Gastroesophageal sphincter (tissue), 3 donors: ENCODE data around the gene CDC42EP5.

Experiments used
- CTCF ChIP-seq, 4 experiments: fragments of 200-600 bp in 2 of 4; fragments of 450-650 bp in 2 of 4; sonication (generic) in 1 of 4; IDR thresholded peaks; one replicate each; pipeline ENCODE4 v1.5.1; 2017 to 2019; ENCODE audit warnings: antibody characterized with exemption in 4 of 4, mild to moderate bottlenecking in 2 of 4, moderate library complexity in 2 of 4
- POLR2AphosphoS5 ChIP-seq: sonication (generic); formaldehyde crosslinking; IDR thresholded peaks from one replicate; pipeline ENCODE4 v1.6.1; 2017; ENCODE audit warnings: antibody characterized with exemption

DNA sequence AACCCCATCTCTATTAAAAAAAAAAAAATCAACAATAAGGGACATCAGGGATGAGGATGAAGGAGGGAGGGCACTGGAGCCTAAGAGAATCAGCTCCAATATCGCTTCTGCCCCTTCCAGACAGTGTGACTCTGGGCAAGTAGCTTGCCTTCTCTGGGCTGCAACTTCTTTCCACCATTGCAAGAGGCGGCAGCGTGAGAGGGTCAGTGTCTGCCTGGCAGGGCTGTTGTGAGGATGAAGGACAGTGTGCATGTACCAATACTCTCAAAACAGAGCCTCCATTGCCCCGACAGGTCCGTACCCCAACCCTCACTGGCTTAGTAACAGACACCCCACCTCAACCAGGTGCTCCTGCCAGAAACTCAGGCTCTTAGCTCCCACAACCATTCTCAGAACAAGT, 39.4 kb downstream of the CDC42EP5 start:
- TF ChIP-seq POLR2AphosphoS5 (no peak), CTCF (IDR thresholded peaks at IDR 0.05) (no peak)
